Panc1 (cell line): ENCODE measurements around the gene RELT. TPM values are rescaled to one million over a fixed set of nuclear protein-coding genes. Genes with fewer than 3 reads are reported as not detected.

Experiments
- ATAC-seq: fragments of 200-7000 bp; cut with Tn5 transposase; 2 replicates; pipeline ENCODE4 v1.9.1; 2020; ENCODE audit warnings: mild to moderate bottlenecking, moderate library complexity
- BruUV-seq: library from RNA; stranded (reverse); fragments of 400-500 nt; replicated peaks from 2 replicates; lab custom pipeline; 2021; lab: Mats Ljungman, UMichigan
- CTCF ChIA-PET: fragments of 300-600 bp; sonication (Branson Sonifier 250); formaldehyde crosslinking; loops from one replicate; lab custom pipeline; 2022; ENCODE audit warnings: antibody characterized with exemption; lab: Charles Lee
- POLR2A ChIA-PET: fragments of 300-600 bp; sonication (Branson Sonifier 250); formaldehyde crosslinking; loops from one replicate; lab custom pipeline; 2022; ENCODE audit warnings: antibody characterized with exemption; lab: Charles Lee
- DNase-seq: peaks from one replicate; pipeline ENCODE4 v3.0.0-alpha.2; 2010; ENCODE audit warnings: low read depth, low spot score
- H3K27ac ChIP-seq: 2 replicates; pipeline ENCODE4 v1.5.1; 2011; ENCODE audit warnings: mild to moderate bottlenecking, low read length, inconsistent platforms
- H3K27me3 ChIP-seq: fragments of 200-500 bp; sonication (Bioruptor generic); 2 replicates; pipeline ENCODE4 v1.6.0; 2014; ENCODE audit warnings: low read length, inconsistent platforms; ENCODE audit not compliant: control insufficient read depth, insufficient read depth
- H3K36me3 ChIP-seq: fragments of 200-500 bp; sonication (Bioruptor generic); 2 replicates; pipeline ENCODE4 v1.5.1; 2014; ENCODE audit warnings: inconsistent platforms, mild to moderate bottlenecking, low read length, moderate library complexity; ENCODE audit not compliant: control insufficient read depth, insufficient read depth
- H3K4me1 ChIP-seq: 2 replicates; pipeline ENCODE4 v1.5.1; 2011; ENCODE audit warnings: inconsistent platforms, mild to moderate bottlenecking, low read length, moderate library complexity; ENCODE audit not compliant: control insufficient read depth, insufficient read depth
- H3K4me3 ChIP-seq, 2 experiments: 2 replicates each; pipeline ENCODE4 v1.5.1; 2011 to 2012; ENCODE audit warnings: low read depth in 2 of 2, low read length in 2 of 2, mild to moderate bottlenecking in 2 of 2, inconsistent platforms in 1 of 2, moderate library complexity in 1 of 2
- H3K9me3 ChIP-seq: fragments of 200-500 bp; sonication (Bioruptor generic); 2 replicates; pipeline ENCODE4 v1.5.1; 2014; ENCODE audit warnings: low read depth, mild to moderate bottlenecking, inconsistent platforms, low read length, moderate library complexity; ENCODE audit not compliant: control insufficient read depth, insufficient read depth
- POLR2AphosphoS5 ChIP-seq: IDR thresholded peaks from 2 replicates; pipeline ENCODE4 v1.6.1; 2012; ENCODE audit warnings: mild to moderate bottlenecking, low read depth, low read length, moderate library complexity
- SIN3A ChIP-seq: IDR thresholded peaks from 2 replicates; pipeline ENCODE4 v1.6.1; 2012; ENCODE audit warnings: low read depth, mild to moderate bottlenecking, low read length, moderate library complexity, borderline replicate concordance; ENCODE audit not compliant: insufficient read depth
- TCF7L2 ChIP-seq: IDR thresholded peaks from 2 replicates; pipeline ENCODE4 v1.6.1; 2011; ENCODE audit warnings: mild to moderate bottlenecking, low read depth, low read length, inconsistent platforms
- in situ Hi-C: cut with HindIII; loops from 2 replicates; pipeline ENCODE4 v1.10.0; 2016; ENCODE audit warnings: low sequenced_read_pairs, low pct_unique_long_range_greater_than_20kb
- intact Hi-C: fragments of 100-400 bp; cut with micrococcal nuclease; formaldehyde crosslinking; loops from one replicate; pipeline ENCODE4 v1.10.0; 2022; ENCODE audit not compliant: unreplicated experiment
- total RNA-seq: library from RNA; stranded (reverse); gene quantifications from one replicate; pipeline ENCODE4 v1.2.1, GENCODE V29; 2021; ENCODE audit not compliant: unreplicated experiment
- TF ChIP-seq, protein P1 (sequence below), 2 experiments: IDR thresholded peaks; 2 replicates each; pipeline ENCODE4 v1.6.1; 2011 to 2012; ENCODE audit warnings: low read depth in 2 of 2, control low read depth in 1 of 2, low read length in 1 of 2, mild to moderate bottlenecking in 1 of 2, moderate library complexity in 1 of 2; ENCODE audit not compliant: insufficient read depth in 1 of 2
- TF ChIP-seq, protein P2 (sequence below): fragments of 450-650 bp; IDR thresholded peaks from 2 replicates; pipeline ENCODE4 v1.5.1; 2017; ENCODE audit warnings: mild to moderate bottlenecking

RELT gene
- total RNA-seq, 1 experiment from 2014 or later = 11.3 TPM

DNA sequence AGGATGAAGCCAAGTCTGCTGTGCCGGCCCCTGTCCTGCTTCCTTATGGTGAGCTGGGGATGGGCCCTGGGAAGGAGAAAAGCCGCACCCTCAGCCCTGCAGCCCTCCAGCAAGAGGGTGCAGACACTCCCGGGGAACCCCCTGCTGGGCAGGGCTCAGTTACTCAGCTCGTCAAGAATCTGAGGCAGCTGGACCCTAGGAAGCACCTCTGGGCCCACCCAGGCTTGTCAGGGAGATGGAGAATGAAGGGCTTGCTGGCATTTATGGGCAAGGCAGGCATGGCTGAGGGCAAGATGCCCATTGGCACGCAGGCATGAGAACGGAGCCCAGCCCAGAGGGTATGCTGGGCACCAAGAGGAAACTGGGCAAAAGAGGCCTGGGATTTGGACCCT lies 12.9 kb downstream of the RELT start:
- Histone ChIP-seq H3K4me3 (no peak overlapping the region), H3K9me3 (no peaks in the 10 kb centered on the region), H3K36me3 (no peaks in the 10 kb centered on the region), H3K27me3 (no peaks in the 10 kb centered on the region), H3K4me1 (peaks cover 25% of the 10 kb centered on the region), H3K27ac (no peak overlapping the region)
- ATAC-seq = no peak
- no TSS peak for BruUV-seq
- intact Hi-C loops (no loop called here), in situ Hi-C loops (no loop called here)
- POLR2A ChIA-PET = interaction anchor here (1.5 kb wide), 1 partner anchor 17 kb away, joined by 3 read pairs; no protein-coding TSS in a partner anchor
- no peak for DNase-seq
- TF ChIP-seq SIN3A = no peak
- no peak for TF ChIP-seq POLR2AphosphoS5
- TF ChIP-seq, protein P1, sequence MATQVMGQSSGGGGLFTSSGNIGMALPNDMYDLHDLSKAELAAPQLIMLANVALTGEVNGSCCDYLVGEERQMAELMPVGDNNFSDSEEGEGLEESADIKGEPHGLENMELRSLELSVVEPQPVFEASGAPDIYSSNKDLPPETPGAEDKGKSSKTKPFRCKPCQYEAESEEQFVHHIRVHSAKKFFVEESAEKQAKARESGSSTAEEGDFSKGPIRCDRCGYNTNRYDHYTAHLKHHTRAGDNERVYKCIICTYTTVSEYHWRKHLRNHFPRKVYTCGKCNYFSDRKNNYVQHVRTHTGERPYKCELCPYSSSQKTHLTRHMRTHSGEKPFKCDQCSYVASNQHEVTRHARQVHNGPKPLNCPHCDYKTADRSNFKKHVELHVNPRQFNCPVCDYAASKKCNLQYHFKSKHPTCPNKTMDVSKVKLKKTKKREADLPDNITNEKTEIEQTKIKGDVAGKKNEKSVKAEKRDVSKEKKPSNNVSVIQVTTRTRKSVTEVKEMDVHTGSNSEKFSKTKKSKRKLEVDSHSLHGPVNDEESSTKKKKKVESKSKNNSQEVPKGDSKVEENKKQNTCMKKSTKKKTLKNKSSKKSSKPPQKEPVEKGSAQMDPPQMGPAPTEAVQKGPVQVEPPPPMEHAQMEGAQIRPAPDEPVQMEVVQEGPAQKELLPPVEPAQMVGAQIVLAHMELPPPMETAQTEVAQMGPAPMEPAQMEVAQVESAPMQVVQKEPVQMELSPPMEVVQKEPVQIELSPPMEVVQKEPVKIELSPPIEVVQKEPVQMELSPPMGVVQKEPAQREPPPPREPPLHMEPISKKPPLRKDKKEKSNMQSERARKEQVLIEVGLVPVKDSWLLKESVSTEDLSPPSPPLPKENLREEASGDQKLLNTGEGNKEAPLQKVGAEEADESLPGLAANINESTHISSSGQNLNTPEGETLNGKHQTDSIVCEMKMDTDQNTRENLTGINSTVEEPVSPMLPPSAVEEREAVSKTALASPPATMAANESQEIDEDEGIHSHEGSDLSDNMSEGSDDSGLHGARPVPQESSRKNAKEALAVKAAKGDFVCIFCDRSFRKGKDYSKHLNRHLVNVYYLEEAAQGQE (IDR thresholded peaks at IDR 0.05; ENCODE audit: insufficient read depth in 1 of 2, low read depth in 2 of 2, low read length in 1 of 2) = no peak
- TF ChIP-seq, protein P2, sequence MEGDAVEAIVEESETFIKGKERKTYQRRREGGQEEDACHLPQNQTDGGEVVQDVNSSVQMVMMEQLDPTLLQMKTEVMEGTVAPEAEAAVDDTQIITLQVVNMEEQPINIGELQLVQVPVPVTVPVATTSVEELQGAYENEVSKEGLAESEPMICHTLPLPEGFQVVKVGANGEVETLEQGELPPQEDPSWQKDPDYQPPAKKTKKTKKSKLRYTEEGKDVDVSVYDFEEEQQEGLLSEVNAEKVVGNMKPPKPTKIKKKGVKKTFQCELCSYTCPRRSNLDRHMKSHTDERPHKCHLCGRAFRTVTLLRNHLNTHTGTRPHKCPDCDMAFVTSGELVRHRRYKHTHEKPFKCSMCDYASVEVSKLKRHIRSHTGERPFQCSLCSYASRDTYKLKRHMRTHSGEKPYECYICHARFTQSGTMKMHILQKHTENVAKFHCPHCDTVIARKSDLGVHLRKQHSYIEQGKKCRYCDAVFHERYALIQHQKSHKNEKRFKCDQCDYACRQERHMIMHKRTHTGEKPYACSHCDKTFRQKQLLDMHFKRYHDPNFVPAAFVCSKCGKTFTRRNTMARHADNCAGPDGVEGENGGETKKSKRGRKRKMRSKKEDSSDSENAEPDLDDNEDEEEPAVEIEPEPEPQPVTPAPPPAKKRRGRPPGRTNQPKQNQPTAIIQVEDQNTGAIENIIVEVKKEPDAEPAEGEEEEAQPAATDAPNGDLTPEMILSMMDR = no peak
- CTCF ChIA-PET = no interaction called here

DNA sequence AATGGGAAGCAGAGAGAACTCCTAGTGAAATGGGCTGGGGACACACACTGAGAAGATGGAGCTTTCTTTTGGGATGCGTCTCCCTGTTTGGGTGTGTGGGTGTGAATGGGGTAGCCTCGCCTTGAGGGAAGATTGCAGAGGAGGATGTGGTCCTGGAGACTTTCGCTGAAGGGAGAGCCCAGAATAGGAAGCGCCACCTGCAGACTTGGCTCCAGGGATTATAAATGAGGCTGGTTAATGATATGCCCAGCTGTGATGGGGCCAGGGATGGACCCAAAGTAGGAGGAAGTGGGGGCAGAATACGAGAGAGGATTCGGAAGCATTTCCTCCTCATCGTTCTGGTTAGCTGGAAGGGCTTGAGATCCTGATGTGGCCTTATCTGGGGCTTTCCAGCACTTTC lies 13.7 kb downstream of the RELT start:
- no TSS peak for BruUV-seq
- CTCF ChIA-PET = no interaction called here
- Histone ChIP-seq H3K27me3 (no peaks in the 10 kb centered on the region), H3K4me3 (no peak overlapping the region), H3K9me3 (no peaks in the 10 kb centered on the region), H3K36me3 (no peaks in the 10 kb centered on the region), H3K4me1 (peaks cover 17% of the 10 kb centered on the region), H3K27ac (no peak overlapping the region)
- POLR2A ChIA-PET = interaction anchor here (1.5 kb wide), 1 partner anchor 18 kb away, joined by 3 read pairs; no protein-coding TSS in a partner anchor
- intact Hi-C loops = loop anchor here (10.0 kb wide), 1 partner anchor 85 kb away; the partner anchor contains the start of gene ARHGEF17
- in situ Hi-C loops = no loop called here
- no peak for DNase-seq
- TF ChIP-seq POLR2AphosphoS5 (no peak), TCF7L2 (no peak), SIN3A (no peak)
- TF ChIP-seq, protein P1 (IDR thresholded peaks at IDR 0.05; ENCODE audit: insufficient read depth in 1 of 2, low read depth in 2 of 2, low read length in 1 of 2) = no peak
- TF ChIP-seq, protein P2 = no peak
- ATAC-seq = no peak
